ENCODE results near the gene ZNF398. TPM values are rescaled to one million over a fixed set of nuclear protein-coding genes. Genes with fewer than 3 reads are reported as not detected.

Gene ZNF398
- total and polyA plus RNA-seq, 9 of the 15 experiments (the other 6 are each of a cell fraction or from before 2014, with no cell fraction given): 4.0 to 18.6 (median 10.4) TPM

DNA sequence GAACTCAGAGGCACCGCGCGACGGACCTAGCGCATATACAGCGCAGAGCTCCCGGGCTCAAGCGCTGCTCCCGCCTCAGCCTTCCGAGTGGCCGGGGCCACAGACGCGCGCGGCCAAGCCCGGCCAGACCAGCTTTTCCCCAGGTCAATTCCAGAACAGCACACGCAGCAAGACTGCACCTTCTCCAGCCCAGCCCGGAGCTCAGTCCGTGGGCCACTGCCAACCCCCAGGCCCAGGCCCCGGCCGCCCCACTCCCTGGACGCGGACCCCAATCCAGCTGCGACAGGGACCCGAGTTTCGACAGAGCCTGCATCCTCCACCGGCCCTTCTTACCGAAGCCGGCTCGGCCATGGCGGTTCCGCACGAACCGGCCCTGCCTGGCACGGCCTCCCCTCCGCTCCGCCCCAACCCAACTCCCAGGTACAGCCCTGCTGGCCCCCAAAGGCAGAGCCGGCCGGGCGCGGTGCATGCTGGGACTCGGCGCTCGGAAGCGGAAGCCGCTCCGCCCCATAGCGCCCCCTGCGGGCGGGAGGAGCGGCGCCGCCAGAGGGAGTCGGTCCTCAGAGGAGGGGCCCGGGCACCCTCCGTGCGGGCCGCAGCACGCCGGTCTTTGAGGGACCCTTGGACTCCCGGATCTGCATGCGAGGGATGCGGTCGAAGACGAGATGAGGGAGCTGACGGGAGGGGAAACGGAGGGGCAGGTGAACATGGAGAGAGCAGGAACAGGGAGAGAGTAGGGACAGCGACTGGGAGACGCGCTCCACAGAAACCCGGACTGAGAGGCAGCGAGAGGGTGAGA, 21.2 kb upstream of the ZNF398 start, which contains the start of gene ZNF425 (continued):
- TF ChIP-seq HBP1 (CRISPR knock-in tag; IDR thresholded peaks at IDR 0.05) (peak; percentile 44), ZNF609 (CRISPR knock-in tag; IDR thresholded peaks at IDR 0.05; ENCODE audit: borderline replicate concordance) (peak; percentile 99), MIER1 (IDR thresholded peaks at IDR 0.05; ENCODE audit: low read depth) (no peak; the same call in 1 of the 2 replicates), TCF3 (CRISPR knock-in tag; IDR thresholded peaks at IDR 0.05) (no peak; the same call in 1 of the 2 replicates), CBFA2T3 (IDR thresholded peaks at IDR 0.05) (peak; percentile 18; the same call in 1 of the 2 replicates), ZNF253 (CRISPR knock-in tag; conservative IDR thresholded peaks at IDR 0.05) (peak; percentile 30; the same call in 1 of the 2 replicates), CBX1 (IDR thresholded peaks at IDR 0.05; ENCODE audit: low read depth) (peak; percentile 98), GABPB1 (CRISPR knock-in tag; IDR thresholded peaks at IDR 0.05) (peak; percentile 96), CBX5 (IDR thresholded peaks at IDR 0.05; ENCODE audit: borderline replicate concordance, low read depth) (0 out of 2 replicates have a peak, but pooled peaks have one; percentile 26), PATZ1 (CRISPR knock-in tag; IDR thresholded peaks at IDR 0.05; ENCODE audit: borderline replicate concordance) (no peak), HSF4 (CRISPR knock-in tag; IDR thresholded peaks at IDR 0.05; ENCODE audit: borderline replicate concordance) (no peak), JUN (IDR thresholded peaks at IDR 0.05; ENCODE audit: borderline replicate concordance, low read depth, low read length) (0 out of 2 replicates have a peak, but pooled peaks have one; percentile 23), JUN (CRISPR knock-in tag; IDR thresholded peaks at IDR 0.05; ENCODE audit: borderline replicate concordance) (peak; percentile 97)
- TF ChIP-seq, protein P1, sequence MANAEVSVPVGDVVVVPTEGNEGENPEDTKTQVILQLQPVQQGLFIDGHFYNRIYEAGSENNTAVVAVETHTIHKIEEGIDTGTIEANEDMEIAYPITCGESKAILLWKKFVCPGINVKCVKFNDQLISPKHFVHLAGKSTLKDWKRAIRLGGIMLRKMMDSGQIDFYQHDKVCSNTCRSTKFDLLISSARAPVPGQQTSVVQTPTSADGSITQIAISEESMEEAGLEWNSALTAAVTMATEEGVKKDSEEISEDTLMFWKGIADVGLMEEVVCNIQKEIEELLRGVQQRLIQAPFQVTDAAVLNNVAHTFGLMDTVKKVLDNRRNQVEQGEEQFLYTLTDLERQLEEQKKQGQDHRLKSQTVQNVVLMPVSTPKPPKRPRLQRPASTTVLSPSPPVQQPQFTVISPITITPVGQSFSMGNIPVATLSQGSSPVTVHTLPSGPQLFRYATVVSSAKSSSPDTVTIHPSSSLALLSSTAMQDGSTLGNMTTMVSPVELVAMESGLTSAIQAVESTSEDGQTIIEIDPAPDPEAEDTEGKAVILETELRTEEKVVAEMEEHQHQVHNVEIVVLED (CRISPR knock-in tag; IDR thresholded peaks at IDR 0.05): peak; percentile 78
- TF ChIP-seq, protein P2, sequence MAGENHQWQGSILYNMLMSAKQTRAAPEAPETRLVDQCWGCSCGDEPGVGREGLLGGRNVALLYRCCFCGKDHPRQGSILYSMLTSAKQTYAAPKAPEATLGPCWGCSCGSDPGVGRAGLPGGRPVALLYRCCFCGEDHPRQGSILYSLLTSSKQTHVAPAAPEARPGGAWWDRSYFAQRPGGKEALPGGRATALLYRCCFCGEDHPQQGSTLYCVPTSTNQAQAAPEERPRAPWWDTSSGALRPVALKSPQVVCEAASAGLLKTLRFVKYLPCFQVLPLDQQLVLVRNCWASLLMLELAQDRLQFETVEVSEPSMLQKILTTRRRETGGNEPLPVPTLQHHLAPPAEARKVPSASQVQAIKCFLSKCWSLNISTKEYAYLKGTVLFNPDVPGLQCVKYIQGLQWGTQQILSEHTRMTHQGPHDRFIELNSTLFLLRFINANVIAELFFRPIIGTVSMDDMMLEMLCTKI (IDR thresholded peaks at IDR 0.05; ENCODE audit: partially characterized antibody): no peak

Measured in K562 (cell line).